IPS-15b (cell line): Measurements from ENCODE around the gene C1orf52.

Experiments
- H3K27me3 ChIP-seq: one replicate; pipeline ENCODE4 v1.6.1; 2013; ENCODE audit warnings: low read length; ENCODE audit not compliant: control insufficient read depth, insufficient read depth
- H3K36me3 ChIP-seq: one replicate; pipeline ENCODE4 v1.6.1; 2013; ENCODE audit warnings: low read length; ENCODE audit not compliant: control insufficient read depth, insufficient read depth
- H3K4me1 ChIP-seq: one replicate; pipeline ENCODE4 v1.6.1; 2013; ENCODE audit warnings: mild to moderate bottlenecking, low read length; ENCODE audit not compliant: control insufficient read depth, insufficient read depth
- H3K4me3 ChIP-seq: one replicate; pipeline ENCODE4 v1.5.1; 2013; ENCODE audit warnings: low read depth, low read length
- H3K9ac ChIP-seq: one replicate; pipeline ENCODE4 v1.6.1; 2013; ENCODE audit warnings: low read depth, mild to moderate bottlenecking, low read length
- H3K9me3 ChIP-seq: one replicate; pipeline ENCODE4 v1.6.1; 2013; ENCODE audit warnings: mild to moderate bottlenecking, low read length; ENCODE audit not compliant: control insufficient read depth, insufficient read depth

Gene C1orf52

DNA sequence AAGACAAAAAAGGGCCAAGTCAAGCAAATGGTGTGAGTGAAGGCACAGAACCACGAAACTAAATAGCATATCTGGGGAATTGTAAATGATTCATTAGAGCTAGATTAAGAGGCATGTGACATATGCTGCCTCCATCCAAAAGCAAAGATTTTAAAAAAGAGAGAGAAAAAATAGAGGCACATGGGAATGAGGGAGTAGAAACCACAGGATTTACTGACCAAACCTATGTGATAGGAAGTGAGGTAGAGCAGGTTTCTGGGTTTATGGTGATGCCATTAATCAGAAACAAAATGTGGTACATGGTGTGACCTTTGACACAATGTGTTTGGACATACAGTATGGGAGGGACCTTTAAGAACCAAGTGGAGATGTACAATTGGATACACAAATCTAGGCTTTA lies 13.6 kb downstream of the C1orf52 start:
- Histone ChIP-seq H3K4me3 (no peak overlapping the region), H3K27me3 (no peaks in the 10 kb centered on the region), H3K9ac (no peak overlapping the region), H3K9me3 (no peaks in the 10 kb centered on the region), H3K4me1 (peaks cover 3% of the 10 kb centered on the region), H3K36me3 (no peaks in the 10 kb centered on the region)

DNA sequence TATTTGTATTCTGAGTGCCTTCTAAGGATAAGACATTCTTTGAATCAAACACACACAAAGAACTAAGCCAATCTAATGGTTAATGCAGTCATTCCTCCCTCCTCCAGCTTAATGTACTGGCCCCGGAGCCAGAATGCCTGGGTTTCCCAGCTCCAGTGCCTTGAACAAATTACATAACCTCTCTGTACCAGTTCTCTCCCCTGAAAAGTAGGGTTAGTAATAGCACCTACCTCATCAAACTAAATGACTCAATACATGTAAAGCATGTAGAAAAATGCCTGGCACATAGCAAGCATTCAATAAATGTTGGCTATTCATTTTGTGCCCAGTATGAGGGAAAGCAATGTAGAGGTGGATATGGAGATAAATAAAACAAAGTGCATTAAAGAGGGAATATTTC lies 14.0 kb downstream of the C1orf52 start:
- Histone ChIP-seq H3K4me1 (peaks cover 3% of the 10 kb centered on the region), H3K9me3 (no peaks in the 10 kb centered on the region), H3K36me3 (no peaks in the 10 kb centered on the region), H3K9ac (no peak overlapping the region), H3K4me3 (no peak overlapping the region), H3K27me3 (no peaks in the 10 kb centered on the region)

DNA sequence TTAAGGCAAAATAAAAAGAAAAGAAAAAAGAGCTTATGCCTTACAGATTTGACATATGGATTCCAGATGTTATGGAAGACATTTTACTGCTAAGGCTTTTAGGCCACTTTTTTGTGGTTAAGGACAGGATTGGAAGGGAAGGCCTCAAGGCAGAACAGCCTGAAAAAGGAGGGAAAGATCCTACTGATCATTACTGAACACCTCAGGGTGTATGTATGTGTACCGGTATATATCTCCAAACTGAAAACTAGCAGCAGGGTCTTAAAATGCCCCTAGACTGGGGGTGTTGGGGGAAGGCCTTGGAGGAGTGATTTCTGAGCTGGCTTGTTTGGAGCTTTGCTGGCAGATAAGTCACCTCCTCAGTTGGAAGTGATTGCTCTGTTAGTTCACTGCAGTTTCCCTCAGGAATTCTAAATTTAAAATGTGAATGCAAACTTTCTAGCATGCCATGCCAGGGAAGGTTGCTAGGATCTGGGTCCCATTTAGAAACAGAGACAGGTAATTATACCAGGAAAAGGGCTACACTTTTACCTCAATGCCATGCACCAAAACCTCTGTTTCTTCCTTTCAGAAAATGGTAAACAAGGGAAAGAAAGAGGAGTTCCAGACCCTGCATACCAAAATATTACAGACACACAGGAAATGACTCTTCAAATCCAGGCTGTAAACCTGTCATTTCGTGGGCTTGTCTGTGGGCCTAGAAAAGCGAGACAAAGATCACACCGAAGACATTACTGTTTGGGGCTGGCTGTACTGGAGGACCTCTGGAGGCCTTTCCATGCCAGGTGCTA lies 15.0 kb downstream of the C1orf52 start:
- no peaks in the 10 kb centered on the region for H3K27me3 ChIP-seq

DNA sequence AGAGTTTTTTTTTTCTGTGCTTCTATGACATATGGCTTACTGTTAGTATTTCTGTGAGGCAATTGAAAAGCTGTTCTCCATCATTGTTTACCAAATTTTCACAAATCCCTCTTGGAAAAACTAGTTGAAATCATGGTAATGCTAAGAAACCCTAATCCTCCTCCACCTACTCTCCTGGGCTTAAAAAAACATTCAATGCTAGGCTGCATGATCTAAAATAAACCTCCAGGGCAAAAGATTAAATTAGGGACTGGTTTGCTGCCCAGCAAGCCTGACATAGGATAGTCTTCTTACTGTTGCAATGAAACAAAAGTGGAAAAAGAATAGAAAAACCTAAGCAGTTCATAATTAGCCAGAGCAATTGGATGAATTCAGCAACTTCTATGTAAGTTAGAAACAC lies 16.1 kb downstream of the C1orf52 start:
- no peaks in the 10 kb centered on the region for H3K9me3 ChIP-seq
- no peaks in the 10 kb centered on the region for H3K27me3 ChIP-seq
- no peaks in the 10 kb centered on the region for H3K36me3 ChIP-seq
- H3K9ac ChIP-seq = no peak overlapping the region
- H3K4me3 ChIP-seq = no peak overlapping the region
- peaks cover 3% of the 10 kb centered on the region for H3K4me1 ChIP-seq

More for the DNA sequence above, 15.0 kb downstream of the C1orf52 start:
- no peak overlapping the region for H3K4me3 ChIP-seq
- no peaks in the 10 kb centered on the region for H3K36me3 ChIP-seq
- H3K9me3 ChIP-seq = no peaks in the 10 kb centered on the region
- H3K4me1 ChIP-seq = peaks cover 3% of the 10 kb centered on the region
- H3K9ac ChIP-seq = no peak overlapping the region

DNA sequence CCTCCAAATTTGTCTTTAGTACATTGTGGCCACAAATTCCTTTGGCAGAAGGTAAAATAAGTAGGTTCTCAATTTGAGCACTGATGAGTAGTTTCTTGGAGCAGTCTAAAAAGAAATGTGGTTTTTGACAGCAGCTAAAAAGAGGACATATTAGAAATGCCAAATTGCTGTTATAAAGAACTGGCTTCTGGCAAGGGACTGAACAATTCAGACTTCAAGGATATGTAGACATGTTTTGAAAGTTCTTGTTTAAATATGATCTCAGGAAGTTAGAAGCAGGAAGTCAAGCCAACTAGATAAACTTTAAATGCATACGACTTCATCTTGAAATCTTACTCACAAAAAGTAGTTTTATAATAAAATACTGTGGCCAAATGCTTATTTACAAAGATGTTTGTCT lies 18.8 kb downstream of the C1orf52 start:
- H3K36me3 ChIP-seq = no peaks in the 10 kb centered on the region
- H3K9me3 ChIP-seq = no peaks in the 10 kb centered on the region
- no peak overlapping the region for H3K9ac ChIP-seq
- no peak overlapping the region for H3K4me3 ChIP-seq
- peaks cover 3% of the 10 kb centered on the region for H3K4me1 ChIP-seq
- H3K27me3 ChIP-seq = no peaks in the 10 kb centered on the region

DNA sequence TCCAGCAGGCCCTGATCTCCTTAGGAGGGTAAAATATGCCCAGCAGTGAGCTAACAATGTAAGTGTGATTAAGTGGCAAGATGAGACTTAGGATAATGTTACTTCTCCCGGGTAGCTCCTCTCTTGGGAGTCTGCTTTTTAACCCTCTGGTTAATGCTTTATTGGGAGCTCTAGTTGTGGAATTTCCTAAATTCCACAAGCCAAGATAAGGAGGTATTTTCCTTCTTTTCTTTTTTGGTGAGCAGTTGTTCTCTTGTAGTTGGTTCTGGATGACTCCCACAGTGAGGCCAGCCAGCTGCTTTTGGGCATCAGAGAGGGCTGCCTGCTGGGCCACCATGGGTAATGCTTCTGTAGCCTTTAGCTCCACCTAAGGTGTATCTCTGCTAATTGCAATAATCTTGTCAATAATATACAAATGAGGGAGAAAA lies 19.3 kb downstream of the C1orf52 start:
- Histone ChIP-seq H3K9ac (no peak overlapping the region), H3K4me1 (peaks cover 3% of the 10 kb centered on the region), H3K9me3 (no peaks in the 10 kb centered on the region), H3K4me3 (no peak overlapping the region), H3K27me3 (no peaks in the 10 kb centered on the region), H3K36me3 (no peaks in the 10 kb centered on the region)

DNA sequence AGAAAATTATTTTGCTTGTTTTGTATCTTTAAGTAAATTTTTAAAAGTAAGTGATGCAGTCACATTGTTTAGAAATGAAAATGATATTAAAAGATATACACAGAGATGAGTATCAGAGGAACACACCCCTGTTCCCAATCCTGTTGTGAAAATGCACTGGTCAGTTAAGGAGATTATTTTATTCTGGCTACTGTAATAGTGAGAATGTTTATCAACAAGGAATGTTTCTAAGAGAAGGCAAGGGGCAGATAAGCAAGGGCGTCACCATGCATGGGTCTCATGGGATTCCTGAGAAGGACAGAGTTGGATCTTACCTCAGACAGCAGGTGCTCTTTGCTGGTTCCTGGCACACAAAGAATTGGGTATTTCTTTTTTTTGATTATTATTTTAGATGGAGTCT lies 21.8 kb downstream of the C1orf52 start:
- Histone ChIP-seq H3K4me1 (no peaks in the 10 kb centered on the region), H3K9ac (no peak overlapping the region), H3K9me3 (no peaks in the 10 kb centered on the region), H3K4me3 (no peak overlapping the region), H3K36me3 (no peaks in the 10 kb centered on the region), H3K27me3 (no peaks in the 10 kb centered on the region)

DNA sequence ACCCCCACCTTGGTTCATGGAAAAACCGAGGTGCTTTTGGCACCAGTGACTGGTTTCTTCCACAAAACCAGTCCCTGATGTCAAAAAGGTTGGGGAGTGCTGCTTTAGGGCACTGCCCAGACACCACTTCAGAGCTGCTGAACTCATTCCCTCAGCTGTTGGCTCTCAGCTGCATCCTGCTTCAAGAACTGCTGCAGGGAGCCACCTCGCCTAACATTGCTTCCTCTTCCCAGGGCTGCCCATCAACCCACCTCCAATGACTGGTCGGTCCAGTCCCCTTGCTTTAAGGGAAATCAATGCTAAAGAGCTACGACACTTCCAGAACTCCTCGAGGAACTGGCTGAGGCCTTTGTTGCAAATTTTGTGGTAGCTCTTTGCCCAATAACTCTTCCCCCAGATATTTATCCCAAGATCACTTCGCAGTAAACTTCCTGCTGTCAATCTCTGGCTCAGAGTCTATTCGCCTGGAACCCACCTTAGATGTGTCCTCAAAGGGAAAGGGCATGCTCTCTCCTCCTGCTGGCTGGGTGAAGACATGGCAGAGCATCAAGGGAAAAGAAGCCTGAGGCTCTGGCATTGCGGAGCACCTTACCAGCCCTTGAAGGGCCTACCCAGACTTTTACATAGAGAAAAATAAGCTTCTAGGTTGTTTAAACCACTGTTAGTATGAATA lies 29.0 kb downstream of the C1orf52 start:
- Histone ChIP-seq H3K36me3 (no peaks in the 10 kb centered on the region), H3K9me3 (no peaks in the 10 kb centered on the region), H3K4me3 (no peak overlapping the region), H3K9ac (no peak overlapping the region), H3K4me1 (peaks cover 6% of the 10 kb centered on the region), H3K27me3 (no peaks in the 10 kb centered on the region)

DNA sequence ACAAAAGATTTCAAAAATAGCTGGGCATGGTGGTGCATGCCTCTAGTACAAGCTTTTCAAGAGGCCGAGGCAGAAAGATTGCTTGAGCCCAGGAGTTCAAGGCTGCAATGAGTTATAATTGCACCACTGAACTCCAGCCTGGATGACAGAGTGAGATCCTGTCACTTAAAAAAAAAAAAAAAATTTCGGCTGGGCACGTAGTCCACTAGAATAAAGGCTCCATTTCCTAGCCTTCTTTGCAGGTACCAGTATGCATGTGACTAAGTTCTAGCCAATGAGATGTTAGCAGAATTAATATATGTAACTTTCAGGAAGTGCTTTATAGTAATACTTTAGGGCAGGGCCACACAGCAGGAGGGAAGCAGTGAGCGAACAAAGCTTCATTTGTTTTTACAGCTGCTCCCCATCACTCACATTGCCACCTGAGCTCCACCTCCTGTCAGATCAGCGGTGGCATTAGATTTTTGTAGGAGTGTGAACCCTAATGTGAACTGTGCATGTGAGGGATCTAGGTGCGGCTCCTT lies 29.8 kb downstream of the C1orf52 start:
- H3K9ac ChIP-seq = no peak overlapping the region
- H3K36me3 ChIP-seq = no peaks in the 10 kb centered on the region
- H3K27me3 ChIP-seq = no peaks in the 10 kb centered on the region
- H3K4me3 ChIP-seq = no peak overlapping the region
- no peaks in the 10 kb centered on the region for H3K9me3 ChIP-seq
- H3K4me1 ChIP-seq = peaks cover 13% of the 10 kb centered on the region

DNA sequence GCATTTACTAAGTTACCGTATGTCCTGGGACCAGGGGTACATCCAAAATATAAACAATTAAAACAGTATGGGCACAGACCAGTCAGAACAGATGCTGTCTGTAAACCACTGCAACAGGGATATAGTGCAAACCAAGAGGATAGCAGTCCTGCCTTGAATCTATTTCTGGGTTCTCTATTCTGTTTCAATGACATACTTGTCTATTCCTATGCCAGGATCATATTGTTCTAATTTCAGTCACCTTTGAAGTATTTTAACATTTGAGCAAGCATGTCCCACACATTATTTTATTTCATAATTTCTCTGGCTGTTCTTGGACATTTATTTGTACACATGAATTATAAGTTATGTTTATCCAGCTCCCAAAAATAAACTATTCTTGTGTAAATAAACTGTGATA lies 30.5 kb downstream of the C1orf52 start:
- no peak overlapping the region for H3K9ac ChIP-seq
- no peak overlapping the region for H3K4me3 ChIP-seq
- no peaks in the 10 kb centered on the region for H3K36me3 ChIP-seq
- peaks cover 13% of the 10 kb centered on the region for H3K4me1 ChIP-seq
- no peaks in the 10 kb centered on the region for H3K9me3 ChIP-seq
- no peaks in the 10 kb centered on the region for H3K27me3 ChIP-seq

DNA sequence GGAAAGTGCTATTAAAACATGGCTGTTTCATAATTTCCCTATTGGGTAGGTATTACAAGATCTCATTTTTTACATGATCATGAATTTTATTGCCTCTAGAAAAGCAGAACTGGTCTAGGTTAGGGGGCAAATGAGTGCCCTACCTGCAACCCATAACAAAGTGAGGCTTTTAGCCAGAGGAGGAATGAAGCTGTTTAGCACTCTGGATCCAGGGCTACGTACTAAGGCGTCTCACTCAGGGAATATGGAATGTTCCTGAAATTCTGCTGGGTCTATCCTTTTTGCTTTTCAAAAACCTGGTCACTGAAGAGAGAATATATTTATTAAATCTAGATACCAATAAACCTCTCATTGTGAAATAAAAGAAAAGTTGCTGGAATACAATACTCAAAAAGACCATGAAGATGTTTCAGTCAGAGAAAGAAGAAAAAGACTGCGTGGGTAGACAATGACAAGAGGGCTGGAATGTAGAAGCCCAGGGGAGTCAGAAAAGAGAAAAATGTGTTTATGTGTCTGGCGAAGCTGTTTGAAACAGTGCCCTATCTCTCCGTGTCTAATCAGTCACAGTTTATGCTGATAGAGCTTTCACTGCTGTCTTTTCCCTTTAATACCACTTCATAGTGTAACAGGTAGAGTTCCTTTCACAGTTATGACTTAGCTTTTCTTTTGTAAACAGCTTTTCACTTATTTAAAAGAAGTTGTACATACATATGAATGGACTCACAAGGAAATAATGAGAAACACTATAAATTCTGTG lies 33.7 kb downstream of the C1orf52 start:
- Histone ChIP-seq H3K4me1 (peaks cover 13% of the 10 kb centered on the region), H3K27me3 (no peaks in the 10 kb centered on the region), H3K9ac (no peak overlapping the region), H3K9me3 (no peaks in the 10 kb centered on the region), H3K36me3 (no peaks in the 10 kb centered on the region), H3K4me3 (no peak overlapping the region)
